Activated T-helper 2 cell treated with anti-CD3 and anti-CD28 coated beads, Interferon-gamma antibody, Interleukin-2, Interleukin-4, amounts not matched to agents 10 μg/mL and 5 μg/mL and 100 μg/mL, durations not matched to agents 14 hours and 24 hours and 36 hours (primary cell): ENCODE data around the gene CPTP. TPM values are rescaled to one million over a fixed set of nuclear protein-coding genes. Genes with fewer than 3 reads are reported as not detected.

Experiments used
- DNase-seq: peaks from one replicate; pipeline ENCODE4 v3.0.0; 2021; ENCODE audit warnings: low spot score
- H3K27ac Mint-ChIP-seq: one replicate; pipeline ENCODE4 v1.8.0; 2021; ENCODE audit warnings: mixed read lengths
- H3K27me3 Mint-ChIP-seq: one replicate; pipeline ENCODE4 v1.8.0; 2021; ENCODE audit warnings: low read depth, mixed read lengths
- H3K36me3 Mint-ChIP-seq: one replicate; pipeline ENCODE4 v1.8.0; 2021; ENCODE audit warnings: low read depth, mixed read lengths
- H3K4me1 Mint-ChIP-seq: one replicate; pipeline ENCODE4 v1.8.0; 2021; ENCODE audit warnings: low read depth, mixed read lengths
- H3K4me3 Mint-ChIP-seq: one replicate; pipeline ENCODE4 v1.8.0; 2021; ENCODE audit warnings: low read depth, mild to moderate bottlenecking, moderate library complexity, mixed read lengths
- H3K9me3 Mint-ChIP-seq: one replicate; pipeline ENCODE4 v1.8.0; 2021; ENCODE audit warnings: mixed read lengths
- intact Hi-C: fragments of 100-400 bp; cut with micrococcal nuclease; formaldehyde crosslinking; loops from one replicate; pipeline ENCODE4 v1.15.1; 2023
- total RNA-seq: library from RNA; stranded (reverse); gene quantifications from 2 replicates; pipeline ENCODE4 v1.2.3, GENCODE V29; 2022

The CPTP gene
- total RNA-seq, 1 donor from 2014 or later: 12.1 TPM

DNA sequence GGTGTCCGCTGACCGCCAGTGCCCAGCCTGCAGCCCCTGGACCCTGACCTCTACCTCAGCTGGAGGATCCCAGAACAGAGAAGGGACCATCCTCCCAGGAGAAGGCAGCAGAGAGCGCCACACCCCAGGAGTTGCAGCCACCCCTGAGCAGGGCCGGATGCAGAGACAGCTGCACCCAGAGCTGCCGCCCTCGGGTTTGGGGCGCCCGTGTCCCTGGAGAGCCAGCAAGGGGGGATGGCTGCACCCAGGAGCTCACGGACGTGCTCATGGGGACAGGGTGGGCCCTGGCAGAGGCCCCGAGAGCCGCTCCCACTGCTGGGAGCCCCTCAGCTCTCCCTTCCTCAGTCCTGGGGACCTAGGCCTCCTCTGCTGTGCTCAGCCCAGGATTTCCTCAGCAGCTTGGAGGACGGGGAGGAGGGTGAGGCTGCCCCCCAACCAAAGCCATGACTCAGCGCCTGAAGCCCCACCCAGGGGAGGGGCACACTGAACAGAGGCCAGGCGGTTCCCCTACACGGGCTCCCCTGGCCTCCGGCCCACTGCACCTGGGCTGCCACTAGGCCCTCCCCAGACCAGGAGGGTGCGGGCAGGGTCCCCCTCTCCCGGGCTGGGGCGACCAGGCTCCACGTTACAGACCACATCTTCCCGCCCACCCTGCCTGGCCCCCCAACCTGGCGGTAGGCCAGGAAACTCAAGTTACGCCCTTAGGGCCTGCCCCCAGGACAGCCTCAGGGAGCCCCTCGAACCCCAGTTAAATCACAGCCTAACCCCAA is 19.1 kb upstream of the CPTP start:
- intact Hi-C loops: loop anchor here (5.0 to 10.0 kb wide), 2 partner anchors 69 to 188 kb away; partner anchors contain the start of genes AURKAIP1 and C1orf159
- Mint-ChIP-seq H3K27ac (peak overlapping the region; percentile 72), H3K36me3 (peaks cover 2% of the 10 kb centered on the region), H3K27me3 (no peaks in the 10 kb centered on the region), H3K4me1 (peaks cover 10% of the 10 kb centered on the region), H3K4me3 (peak overlapping the region; percentile 84), H3K9me3 (no peaks in the 10 kb centered on the region)
- DNase-seq: peak; percentile 65

GRCh38 chr1:1306070-1306660 is 18.4 kb upstream of the CPTP start:
- peaks cover 10% of the 10 kb centered on the region for H3K4me1 Mint-ChIP-seq
- no peaks in the 10 kb centered on the region for H3K27me3 Mint-ChIP-seq
- peak overlapping the region; percentile 72 for H3K27ac Mint-ChIP-seq
- intact Hi-C loops: loop anchor here (5.0 to 10.0 kb wide), 2 partner anchors 69 to 189 kb away; partner anchors contain the start of genes AURKAIP1 and C1orf159
- H3K4me3 Mint-ChIP-seq: peak overlapping the region; percentile 84
- H3K9me3 Mint-ChIP-seq: no peaks in the 10 kb centered on the region
- DNase-seq: no peak
- peaks cover 6% of the 10 kb centered on the region for H3K36me3 Mint-ChIP-seq

DNA sequence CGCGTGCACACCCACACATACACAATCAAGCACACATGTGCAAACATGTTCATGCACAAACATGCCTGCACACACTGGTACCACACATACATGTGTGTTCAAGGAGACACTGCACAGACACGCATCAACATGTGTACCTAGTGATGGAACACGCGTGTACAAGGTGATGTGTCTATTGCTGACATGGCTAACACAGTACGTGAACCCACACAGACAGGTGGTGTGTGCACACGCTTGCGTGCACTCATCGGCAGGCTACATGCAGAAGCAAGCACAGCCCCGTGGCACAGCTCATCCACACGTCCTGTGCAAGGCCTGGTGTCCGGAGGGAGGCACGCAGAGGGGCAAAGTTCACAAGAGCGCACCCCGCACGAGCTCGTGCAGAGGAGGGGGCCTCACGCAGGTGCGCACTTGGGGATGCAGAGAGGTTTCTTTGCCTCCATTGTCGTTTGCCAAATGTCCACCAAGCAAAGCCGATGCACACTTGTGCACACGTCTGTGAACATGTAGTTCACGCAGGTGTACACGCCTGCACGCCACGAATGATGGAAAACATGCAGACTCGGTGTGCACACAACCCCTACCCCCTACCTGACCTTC is 17.8 kb upstream of the CPTP start:
- Mint-ChIP-seq H3K27ac (peak overlapping the region; percentile 72), H3K4me1 (peaks cover 10% of the 10 kb centered on the region), H3K4me3 (peak overlapping the region; percentile 84), H3K27me3 (no peaks in the 10 kb centered on the region), H3K9me3 (no peaks in the 10 kb centered on the region), H3K36me3 (peaks cover 6% of the 10 kb centered on the region)
- DNase-seq: no peak
- intact Hi-C loops: loop anchor here (5.0 to 10.0 kb wide), 2 partner anchors 68 to 189 kb away; partner anchors contain the start of genes AURKAIP1 and C1orf159

- DNase-seq: no peak
- Mint-ChIP-seq H3K27me3 (no peaks in the 10 kb centered on the region), H3K4me1 (peaks cover 10% of the 10 kb centered on the region), H3K9me3 (no peaks in the 10 kb centered on the region), H3K4me3 (peak overlapping the region; percentile 84), H3K36me3 (peaks cover 6% of the 10 kb centered on the region), H3K27ac (peak overlapping the region; percentile 72)
- intact Hi-C loops: loop anchor here (5.0 to 10.0 kb wide), 2 partner anchors 67 to 190 kb away; partner anchors contain the start of genes AURKAIP1 and C1orf159
Measured at GRCh38 chr1:1307261-1307922, 17.2 kb upstream of the CPTP start.

DNA sequence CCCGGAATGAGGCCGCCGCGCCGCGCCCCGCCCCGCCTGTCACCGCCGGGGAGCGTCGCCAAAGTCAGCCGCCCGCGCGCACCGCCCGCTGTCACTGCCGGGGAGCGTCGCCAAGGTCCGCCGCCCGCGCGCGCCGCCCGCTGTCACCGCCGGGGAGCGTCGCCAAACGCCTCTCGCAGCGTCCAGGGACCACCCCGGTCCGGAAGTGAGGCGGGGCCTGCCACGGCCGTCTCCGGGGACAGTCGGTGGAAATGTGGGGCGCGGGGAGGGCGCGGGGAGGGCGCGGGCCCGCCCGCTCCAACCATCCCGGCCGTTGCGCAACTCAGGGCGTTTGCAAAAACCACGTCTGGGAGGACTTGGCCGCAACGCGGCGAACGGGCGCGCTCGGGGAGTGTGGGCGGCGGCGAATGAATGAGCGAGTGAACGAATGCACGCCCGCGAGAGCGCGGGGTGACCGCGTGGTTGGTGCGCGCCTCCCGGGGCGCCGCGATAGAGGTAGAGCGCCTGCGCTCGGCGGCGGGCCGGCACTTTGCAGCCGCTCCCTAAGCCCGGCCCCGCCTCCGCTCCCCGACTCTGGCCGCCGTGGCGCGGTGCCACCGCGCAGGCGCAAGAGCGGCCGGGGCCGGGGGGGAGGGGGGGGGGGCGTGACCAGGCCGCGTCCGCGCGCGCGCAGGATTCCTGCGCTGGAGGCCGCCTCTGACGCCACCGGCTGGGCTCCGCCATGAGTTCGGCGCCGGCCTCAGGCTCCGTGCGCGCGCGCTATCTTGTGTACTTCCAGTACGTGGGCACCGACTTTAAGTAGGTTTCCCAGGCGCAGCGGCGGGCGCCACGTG is 16.5 kb upstream of the CPTP start, which contains the start of the genes ACAP3 and PUSL1:
Gene ACAP3 (minus strand): TSS at position 8 of the 833 bp plus-strand sequence. CDS start 115 bp downstream, outside the sequence.
Gene PUSL1 (plus strand): TSS at position 675 of the 833 bp plus-strand sequence. CDS start 47 bp downstream, at position 722.
- Mint-ChIP-seq H3K9me3 (no peaks in the 10 kb centered on the region), H3K36me3 (peaks cover 9% of the 10 kb centered on the region), H3K27me3 (no peaks in the 10 kb centered on the region), H3K4me1 (peaks cover 10% of the 10 kb centered on the region), H3K27ac (peak within 1 kb of the TSS; percentile 79), H3K4me3 (peak within 1 kb of the TSS; percentile 85)
- peak; percentile 89 for DNase-seq
- intact Hi-C loops: loop anchor here (1.0 to 10.0 kb wide), 4 partner anchors 16 to 191 kb away; partner anchors contain the start of genes AURKAIP1, C1orf159, CPTP and DVL1

GRCh38 chr1:1308756-1309250 is 15.8 kb upstream of the CPTP start:
- H3K9me3 Mint-ChIP-seq: no peaks in the 10 kb centered on the region
- H3K36me3 Mint-ChIP-seq: peaks cover 14% of the 10 kb centered on the region
- DNase-seq: no peak
- peak overlapping the region; percentile 79 for H3K27ac Mint-ChIP-seq
- intact Hi-C loops: loop anchor here (1.0 to 10.0 kb wide), 4 partner anchors 15 to 192 kb away; partner anchors contain the start of genes AURKAIP1, C1orf159, CPTP and DVL1
- no peaks in the 10 kb centered on the region for H3K27me3 Mint-ChIP-seq
- H3K4me1 Mint-ChIP-seq: peaks cover 10% of the 10 kb centered on the region
- peak overlapping the region; percentile 85 for H3K4me3 Mint-ChIP-seq

GRCh38 chr1:1309251-1310108 is 15.1 kb upstream of the CPTP start:
- Mint-ChIP-seq H3K4me1 (peaks cover 10% of the 10 kb centered on the region), H3K36me3 (peaks cover 15% of the 10 kb centered on the region), H3K9me3 (no peaks in the 10 kb centered on the region), H3K27ac (no peak overlapping the region), H3K27me3 (no peaks in the 10 kb centered on the region), H3K4me3 (peak overlapping the region; percentile 75)
- intact Hi-C loops: loop anchor here (2.0 to 10.0 kb wide), 3 partner anchors 39 to 192 kb away; partner anchors contain the start of genes AURKAIP1, C1orf159 and DVL1
- DNase-seq: no peak

DNA sequence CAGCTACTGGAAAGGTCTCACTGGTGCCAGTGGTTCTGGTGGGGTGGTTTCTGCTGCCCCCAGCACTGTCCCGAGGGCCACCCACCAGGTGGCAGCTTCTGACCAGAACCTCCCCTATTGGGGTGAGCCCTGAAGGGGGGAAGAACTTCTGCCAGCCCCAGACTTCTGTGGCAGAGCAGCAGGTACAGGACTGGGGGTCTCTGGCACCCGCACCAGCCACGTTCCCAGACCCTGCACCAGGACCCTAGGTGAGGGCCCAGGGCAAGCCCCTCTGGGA is 14.6 kb upstream of the CPTP start:
- Mint-ChIP-seq H3K36me3 (peaks cover 18% of the 10 kb centered on the region), H3K27me3 (no peaks in the 10 kb centered on the region), H3K4me3 (peak overlapping the region; percentile 75), H3K4me1 (peaks cover 10% of the 10 kb centered on the region), H3K27ac (no peak overlapping the region), H3K9me3 (no peaks in the 10 kb centered on the region)
- no peak for DNase-seq
- intact Hi-C loops: no loop called here

GRCh38 chr1:1310476-1311053 is 14.0 kb upstream of the CPTP start:
- intact Hi-C loops: no loop called here
- Mint-ChIP-seq H3K36me3 (peaks cover 21% of the 10 kb centered on the region), H3K27ac (no peak overlapping the region), H3K4me1 (peaks cover 10% of the 10 kb centered on the region), H3K27me3 (no peaks in the 10 kb centered on the region), H3K9me3 (no peaks in the 10 kb centered on the region), H3K4me3 (peak overlapping the region; percentile 30)
- no peak for DNase-seq

DNA sequence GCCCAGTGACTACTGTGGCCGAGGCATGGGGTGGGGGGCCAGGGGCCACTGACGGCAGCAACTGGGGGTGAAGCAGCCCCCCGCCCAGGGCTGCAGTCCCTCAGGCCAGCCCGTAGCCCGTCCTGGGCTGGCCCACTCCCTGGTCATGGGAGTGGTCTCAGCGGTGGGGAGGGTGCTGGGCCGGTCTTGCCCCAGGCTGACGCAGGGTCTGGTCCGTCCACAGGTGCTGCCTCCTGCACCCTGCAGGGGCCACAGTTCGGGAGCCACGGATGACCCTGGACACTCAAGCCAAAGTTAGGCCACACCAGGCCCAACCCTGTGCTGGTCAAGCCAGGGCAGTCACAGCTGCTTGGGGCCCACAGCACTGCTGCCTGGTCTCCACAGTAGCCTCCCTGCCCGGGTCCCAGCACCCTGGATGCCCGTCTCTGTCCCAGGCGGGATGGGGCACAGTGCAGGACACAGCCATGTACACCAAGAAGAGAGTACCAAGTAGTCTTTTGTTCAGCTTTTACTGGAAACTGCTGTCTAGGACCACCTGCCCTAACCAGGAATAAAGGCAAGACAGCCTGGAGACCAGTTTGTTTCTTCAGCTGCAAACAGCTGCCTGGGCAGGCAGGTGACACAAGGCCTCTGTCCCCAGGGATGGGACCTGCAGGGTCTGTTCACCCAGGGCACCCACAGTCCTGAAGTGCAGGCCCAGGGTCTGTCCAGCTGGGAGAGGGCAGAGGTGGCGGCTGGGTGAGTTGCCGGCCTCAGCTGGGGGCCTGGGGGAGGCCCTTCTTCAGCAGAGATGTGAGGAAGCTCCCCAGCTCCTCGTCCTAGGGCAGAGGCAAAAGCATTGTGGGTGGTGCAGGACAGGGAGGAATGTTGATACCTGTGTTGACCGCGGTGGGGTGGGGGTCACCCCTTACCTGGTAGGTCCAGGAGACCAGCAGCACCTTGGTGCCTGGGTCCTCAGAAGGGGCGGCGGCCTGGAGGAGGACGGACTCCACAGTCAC is 13.2 kb upstream of the CPTP start:
- H3K4me1 Mint-ChIP-seq: peaks cover 5% of the 10 kb centered on the region
- no peak overlapping the region for H3K4me3 Mint-ChIP-seq
- intact Hi-C loops: no loop called here
- DNase-seq: no peak
- H3K36me3 Mint-ChIP-seq: peaks cover 28% of the 10 kb centered on the region
- no peak overlapping the region for H3K27ac Mint-ChIP-seq
- no peaks in the 10 kb centered on the region for H3K27me3 Mint-ChIP-seq
- H3K9me3 Mint-ChIP-seq: no peaks in the 10 kb centered on the region
